ENCODE results near the gene PTN.

Gene PTN

DNA sequence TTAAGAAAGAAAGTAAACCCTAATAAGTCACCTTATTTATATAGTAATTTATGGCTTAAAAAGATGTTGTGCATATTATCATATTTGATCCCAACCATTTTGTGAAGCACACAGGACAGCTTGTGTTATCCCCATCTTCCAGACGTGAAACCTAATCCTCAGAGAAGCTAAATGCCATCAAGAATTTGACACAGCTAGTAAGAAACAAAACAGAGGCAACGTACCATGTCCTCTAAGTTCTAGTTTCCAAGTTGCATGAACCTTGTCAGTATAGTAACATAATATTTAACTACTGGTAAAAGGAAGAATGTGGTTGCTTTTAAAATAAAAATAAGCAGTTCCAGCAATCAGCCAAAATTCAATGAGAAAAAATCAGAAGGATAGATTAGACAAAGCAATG is 41.5 kb downstream of the PTN start:
- Histone ChIP-seq H3K4me1 (ENCODE audit: control insufficient read depth in 2 of 2, insufficient read depth in 2 of 2, low read length in 2 of 2) (no peaks in the 10 kb centered on the region), H3K36me3 (ENCODE audit: control insufficient read depth in 2 of 2, insufficient read depth in 2 of 2, low read length in 2 of 2) (no peaks in the 10 kb centered on the region), H3K9ac (ENCODE audit: low read depth in 1 of 2, low read length in 2 of 2) (no peak overlapping the region), H3K4me3 (ENCODE audit: low read length in 2 of 2) (no peak overlapping the region), H3K27ac (ENCODE audit: low read depth in 2 of 2, low read length in 2 of 2) (no peak overlapping the region), H3K27me3 (ENCODE audit: control insufficient read depth in 2 of 2, insufficient read depth in 2 of 2, low read length in 2 of 2) (no peaks in the 10 kb centered on the region), H3K9me3 (ENCODE audit: control insufficient read depth in 2 of 2, low read length in 2 of 2) (no peaks in the 10 kb centered on the region)

DNA sequence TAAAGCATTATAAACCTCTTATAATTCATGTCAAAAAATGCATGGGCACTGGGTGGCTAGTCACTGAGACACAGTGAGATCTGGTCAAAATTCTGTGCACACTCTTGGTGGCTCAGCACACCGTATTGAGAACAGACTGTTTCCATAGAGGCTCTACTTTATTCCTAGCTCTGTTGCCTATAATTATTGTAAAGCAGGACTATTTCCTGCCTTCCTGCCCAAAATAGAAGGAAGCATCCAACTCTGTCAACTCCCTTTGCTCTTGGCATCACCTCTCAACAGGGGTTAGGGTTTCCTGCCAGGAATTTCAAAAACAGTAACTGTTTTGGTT is 45.1 kb downstream of the PTN start:
- Histone ChIP-seq H3K4me3 (ENCODE audit: low read length in 2 of 2) (no peak overlapping the region), H3K9me3 (ENCODE audit: control insufficient read depth in 2 of 2, low read length in 2 of 2) (no peaks in the 10 kb centered on the region), H3K27me3 (ENCODE audit: control insufficient read depth in 2 of 2, insufficient read depth in 2 of 2, low read length in 2 of 2) (no peaks in the 10 kb centered on the region), H3K36me3 (ENCODE audit: control insufficient read depth in 2 of 2, insufficient read depth in 2 of 2, low read length in 2 of 2) (no peaks in the 10 kb centered on the region), H3K4me1 (ENCODE audit: control insufficient read depth in 2 of 2, insufficient read depth in 2 of 2, low read length in 2 of 2) (no peaks in the 10 kb centered on the region), H3K9ac (ENCODE audit: low read depth in 1 of 2, low read length in 2 of 2) (no peak overlapping the region), H3K27ac (ENCODE audit: low read depth in 2 of 2, low read length in 2 of 2) (no peak overlapping the region)

- no peak overlapping the region for H3K27ac ChIP-seq (ENCODE audit: low read depth in 2 of 2, low read length in 2 of 2)
- no peaks in the 10 kb centered on the region for H3K9me3 ChIP-seq (ENCODE audit: control insufficient read depth in 2 of 2, low read length in 2 of 2)
- H3K4me3 ChIP-seq (ENCODE audit: low read length in 2 of 2): no peak overlapping the region
- no peaks in the 10 kb centered on the region for H3K27me3 ChIP-seq (ENCODE audit: control insufficient read depth in 2 of 2, insufficient read depth in 2 of 2, low read length in 2 of 2)
- no peaks in the 10 kb centered on the region for H3K36me3 ChIP-seq (ENCODE audit: control insufficient read depth in 2 of 2, insufficient read depth in 2 of 2, low read length in 2 of 2)
- H3K4me1 ChIP-seq (ENCODE audit: control insufficient read depth in 2 of 2, insufficient read depth in 2 of 2, low read length in 2 of 2): no peaks in the 10 kb centered on the region
- H3K9ac ChIP-seq (ENCODE audit: low read depth in 1 of 2, low read length in 2 of 2): no peak overlapping the region
Measured at GRCh38 chr7:137297551-137298463, 45.7 kb downstream of the PTN start.

- Histone ChIP-seq H3K4me1 (ENCODE audit: control insufficient read depth in 2 of 2, insufficient read depth in 2 of 2, low read length in 2 of 2) (no peaks in the 10 kb centered on the region), H3K9ac (ENCODE audit: low read depth in 1 of 2, low read length in 2 of 2) (no peak overlapping the region), H3K27me3 (ENCODE audit: control insufficient read depth in 2 of 2, insufficient read depth in 2 of 2, low read length in 2 of 2) (no peaks in the 10 kb centered on the region), H3K4me3 (ENCODE audit: low read length in 2 of 2) (no peak overlapping the region), H3K9me3 (ENCODE audit: control insufficient read depth in 2 of 2, low read length in 2 of 2) (no peaks in the 10 kb centered on the region), H3K27ac (ENCODE audit: low read depth in 2 of 2, low read length in 2 of 2) (no peak overlapping the region), H3K36me3 (ENCODE audit: control insufficient read depth in 2 of 2, insufficient read depth in 2 of 2, low read length in 2 of 2) (no peaks in the 10 kb centered on the region)
Measured at GRCh38 chr7:137296576-137296975, 47.0 kb downstream of the PTN start.

DNA sequence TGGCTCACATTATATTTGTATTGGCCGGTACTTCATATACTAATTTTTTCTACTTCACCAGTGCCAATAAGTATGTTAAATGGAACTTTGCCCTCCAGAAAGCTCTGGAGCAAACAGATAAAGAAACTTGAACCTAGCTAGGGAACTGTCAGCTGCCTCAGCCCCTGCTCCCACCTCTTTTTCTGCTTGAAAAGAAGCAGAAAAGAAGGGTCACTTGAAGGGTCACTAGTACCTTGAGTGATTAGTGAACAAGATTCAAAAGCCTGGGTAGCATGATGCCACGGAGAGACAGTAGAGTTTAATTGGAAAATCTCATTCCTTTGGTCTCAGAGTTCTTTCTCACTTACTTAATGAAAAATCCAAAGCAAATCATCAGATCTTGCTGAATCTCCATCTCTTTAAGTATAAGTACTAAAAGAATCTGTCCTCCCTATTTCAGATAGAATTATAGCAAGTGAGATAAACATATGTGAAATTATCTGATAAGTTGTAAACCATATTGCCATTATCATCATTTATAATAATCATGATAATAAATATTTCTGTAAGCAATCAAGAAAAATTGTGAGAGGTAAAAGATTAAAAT is 47.7 kb downstream of the PTN start:
- Histone ChIP-seq H3K4me1 (ENCODE audit: control insufficient read depth in 2 of 2, insufficient read depth in 2 of 2, low read length in 2 of 2) (no peaks in the 10 kb centered on the region), H3K9me3 (ENCODE audit: control insufficient read depth in 2 of 2, low read length in 2 of 2) (no peaks in the 10 kb centered on the region), H3K4me3 (ENCODE audit: low read length in 2 of 2) (no peak overlapping the region), H3K27me3 (ENCODE audit: control insufficient read depth in 2 of 2, insufficient read depth in 2 of 2, low read length in 2 of 2) (no peaks in the 10 kb centered on the region), H3K9ac (ENCODE audit: low read depth in 1 of 2, low read length in 2 of 2) (no peak overlapping the region), H3K27ac (ENCODE audit: low read depth in 2 of 2, low read length in 2 of 2) (no peak overlapping the region), H3K36me3 (ENCODE audit: control insufficient read depth in 2 of 2, insufficient read depth in 2 of 2, low read length in 2 of 2) (no peaks in the 10 kb centered on the region)

GRCh38 chr7:137289101-137289500 is 54.4 kb downstream of the PTN start:
- H3K4me1 ChIP-seq (ENCODE audit: control insufficient read depth in 2 of 2, insufficient read depth in 2 of 2, low read length in 2 of 2): no peaks in the 10 kb centered on the region
- H3K36me3 ChIP-seq (ENCODE audit: control insufficient read depth in 2 of 2, insufficient read depth in 2 of 2, low read length in 2 of 2): no peaks in the 10 kb centered on the region
- H3K27me3 ChIP-seq (ENCODE audit: control insufficient read depth in 2 of 2, insufficient read depth in 2 of 2, low read length in 2 of 2): no peaks in the 10 kb centered on the region
- H3K9ac ChIP-seq (ENCODE audit: low read depth in 1 of 2, low read length in 2 of 2): no peak overlapping the region
- no peak overlapping the region for H3K4me3 ChIP-seq (ENCODE audit: low read length in 2 of 2)
- no peaks in the 10 kb centered on the region for H3K9me3 ChIP-seq (ENCODE audit: control insufficient read depth in 2 of 2, low read length in 2 of 2)
- no peak overlapping the region for H3K27ac ChIP-seq (ENCODE audit: low read depth in 2 of 2, low read length in 2 of 2)

- H3K9me3 ChIP-seq (ENCODE audit: control insufficient read depth in 2 of 2, low read length in 2 of 2): no peaks in the 10 kb centered on the region
- H3K27me3 ChIP-seq (ENCODE audit: control insufficient read depth in 2 of 2, insufficient read depth in 2 of 2, low read length in 2 of 2): no peaks in the 10 kb centered on the region
- no peak overlapping the region for H3K27ac ChIP-seq (ENCODE audit: low read depth in 2 of 2, low read length in 2 of 2)
- H3K36me3 ChIP-seq (ENCODE audit: control insufficient read depth in 2 of 2, insufficient read depth in 2 of 2, low read length in 2 of 2): no peaks in the 10 kb centered on the region
- no peak overlapping the region for H3K9ac ChIP-seq (ENCODE audit: low read depth in 1 of 2, low read length in 2 of 2)
- H3K4me1 ChIP-seq (ENCODE audit: control insufficient read depth in 2 of 2, insufficient read depth in 2 of 2, low read length in 2 of 2): no peaks in the 10 kb centered on the region
- no peak overlapping the region for H3K4me3 ChIP-seq (ENCODE audit: low read length in 2 of 2)
Measured at GRCh38 chr7:137287651-137288258, 55.8 kb downstream of the PTN start.

DNA sequence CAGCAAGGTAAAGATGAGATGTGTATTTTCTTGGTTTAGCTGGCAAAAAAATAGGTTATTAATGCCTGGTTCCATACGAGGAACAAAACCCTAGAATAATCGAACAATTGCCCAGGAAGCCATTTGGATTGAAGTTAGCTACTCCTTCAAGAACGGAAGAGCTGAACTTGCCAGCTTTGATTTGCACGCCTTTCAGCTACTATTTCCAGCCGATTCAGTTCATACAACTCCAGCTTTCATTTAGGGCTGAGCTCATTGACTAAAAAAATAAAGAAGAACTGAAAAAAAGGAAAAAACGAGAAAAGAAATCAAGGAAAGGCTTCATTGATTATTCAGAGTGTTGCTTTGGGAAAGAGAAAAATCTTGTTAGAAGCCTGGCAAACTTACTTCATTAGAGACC is 60.4 kb downstream of the PTN start:
- H3K9me3 ChIP-seq (ENCODE audit: control insufficient read depth in 2 of 2, low read length in 2 of 2): no peaks in the 10 kb centered on the region
- no peak overlapping the region for H3K9ac ChIP-seq (ENCODE audit: low read depth in 1 of 2, low read length in 2 of 2)
- no peaks in the 10 kb centered on the region for H3K27me3 ChIP-seq (ENCODE audit: control insufficient read depth in 2 of 2, insufficient read depth in 2 of 2, low read length in 2 of 2)
- no peak overlapping the region for H3K4me3 ChIP-seq (ENCODE audit: low read length in 2 of 2)
- H3K36me3 ChIP-seq (ENCODE audit: control insufficient read depth in 2 of 2, insufficient read depth in 2 of 2, low read length in 2 of 2): no peaks in the 10 kb centered on the region
- no peak overlapping the region for H3K27ac ChIP-seq (ENCODE audit: low read depth in 2 of 2, low read length in 2 of 2)
- H3K4me1 ChIP-seq (ENCODE audit: control insufficient read depth in 2 of 2, insufficient read depth in 2 of 2, low read length in 2 of 2): no peaks in the 10 kb centered on the region

- Histone ChIP-seq H3K27me3 (ENCODE audit: control insufficient read depth in 2 of 2, insufficient read depth in 2 of 2, low read length in 2 of 2) (no peaks in the 10 kb centered on the region), H3K36me3 (ENCODE audit: control insufficient read depth in 2 of 2, insufficient read depth in 2 of 2, low read length in 2 of 2) (no peaks in the 10 kb centered on the region), H3K9me3 (ENCODE audit: control insufficient read depth in 2 of 2, low read length in 2 of 2) (no peaks in the 10 kb centered on the region), H3K4me3 (ENCODE audit: low read length in 2 of 2) (no peak overlapping the region), H3K4me1 (ENCODE audit: control insufficient read depth in 2 of 2, insufficient read depth in 2 of 2, low read length in 2 of 2) (no peaks in the 10 kb centered on the region), H3K9ac (ENCODE audit: low read depth in 1 of 2, low read length in 2 of 2) (no peak overlapping the region), H3K27ac (ENCODE audit: low read depth in 2 of 2, low read length in 2 of 2) (no peak overlapping the region)
Measured at GRCh38 chr7:137282043-137282442, 61.5 kb downstream of the PTN start.

- H3K27me3 ChIP-seq (ENCODE audit: control insufficient read depth in 2 of 2, insufficient read depth in 2 of 2, low read length in 2 of 2): no peaks in the 10 kb centered on the region
- H3K36me3 ChIP-seq (ENCODE audit: control insufficient read depth in 2 of 2, insufficient read depth in 2 of 2, low read length in 2 of 2): no peaks in the 10 kb centered on the region
- H3K4me1 ChIP-seq (ENCODE audit: control insufficient read depth in 2 of 2, insufficient read depth in 2 of 2, low read length in 2 of 2): no peaks in the 10 kb centered on the region
- H3K9me3 ChIP-seq (ENCODE audit: control insufficient read depth in 2 of 2, low read length in 2 of 2): no peaks in the 10 kb centered on the region
- no peak overlapping the region for H3K27ac ChIP-seq (ENCODE audit: low read depth in 2 of 2, low read length in 2 of 2)
- H3K4me3 ChIP-seq (ENCODE audit: low read length in 2 of 2): no peak overlapping the region
- no peak overlapping the region for H3K9ac ChIP-seq (ENCODE audit: low read depth in 1 of 2, low read length in 2 of 2)
Measured at GRCh38 chr7:137276189-137276588, 67.3 kb downstream of the PTN start.
